ENCODE results near the gene PAQR3. TPM values are rescaled to one million over a fixed set of nuclear protein-coding genes. Genes with fewer than 3 reads are reported as not detected.
"Not testable (repeated sequence)": the region's sequence is repeated elsewhere in the genome, so short reads cannot be mapped to it uniquely, and the experiment has no call there.

The PAQR3 gene
- total and polyA plus RNA-seq, 3 experiments from 2014 or later: 7.4 to 11.8 (median 11.1) TPM

DNA sequence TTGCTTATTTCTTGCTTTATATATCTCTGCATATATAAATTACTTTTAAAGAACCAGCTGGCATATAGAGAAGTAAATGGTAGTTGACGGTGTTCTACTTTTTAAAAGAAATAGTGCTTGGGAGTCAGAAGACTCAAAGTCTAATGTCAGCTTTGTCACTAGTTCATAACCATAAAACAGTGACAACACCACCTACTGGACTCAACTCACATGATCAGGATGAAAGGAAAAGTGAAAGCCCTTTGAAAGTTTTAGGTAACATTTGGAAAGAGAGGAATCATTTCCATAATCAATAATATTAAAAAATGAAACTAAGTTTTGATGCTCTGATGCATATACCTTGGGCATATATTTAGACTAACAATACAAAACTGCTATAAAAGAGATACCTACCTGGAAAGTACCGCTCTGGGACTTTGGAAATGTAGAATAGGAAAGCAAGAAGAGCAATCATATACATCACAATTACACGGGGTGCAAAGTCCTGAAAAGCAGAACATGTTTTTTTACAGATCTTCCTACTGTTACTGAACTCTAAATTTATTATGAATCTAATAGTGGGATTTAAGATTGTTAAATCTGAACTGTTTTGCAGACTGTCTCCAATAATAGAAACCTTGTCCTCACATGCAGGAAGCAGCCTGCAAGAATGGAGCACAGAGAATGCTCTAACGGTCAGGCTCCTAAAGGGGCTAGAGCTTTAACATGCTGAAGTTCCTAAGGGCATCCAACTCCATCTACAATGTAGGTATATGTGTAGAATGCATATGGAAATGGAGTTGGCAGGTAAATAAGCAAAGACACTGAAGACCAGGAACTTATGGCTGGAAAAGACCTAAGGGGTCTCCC, 15.6 kb downstream of the PAQR3 start:
- no peaks in the 10 kb centered on the region for H3K4me1 ChIP-seq (ENCODE audit: insufficient read depth, low read length)
- CTCF ChIA-PET: no interaction called here
- Mint-ChIP-seq H3K9me3 (no peaks in the 10 kb centered on the region), H3K27me3 (no peaks in the 10 kb centered on the region), H3K4me1 (peaks cover 0 to 5% (median 3%) of the 10 kb centered on the region in 3 donors), H3K27ac (no peak overlapping the region), H3K4me3 (no peak overlapping the region), H3K36me3 (peaks cover 8 to 72% (median 25%) of the 10 kb centered on the region in 3 donors)
- no peak overlapping the region for H3K4me3 ChIP-seq (ENCODE audit: low read length)
- POLR2A ChIA-PET: no interaction called here
- peaks cover 11% of the 10 kb centered on the region for H3K36me3 ChIP-seq (ENCODE audit: insufficient read depth, low read length)
- H3K9me3 ChIP-seq (ENCODE audit: low read length): no peaks in the 10 kb centered on the region
- DNase-seq: no peak
- no peak overlapping the region for H3K27ac ChIP-seq (ENCODE audit: low read depth, low read length)
- H3K27me3 ChIP-seq (ENCODE audit: insufficient read depth, low read length, poor library complexity, severe bottlenecking): no peaks in the 10 kb centered on the region

DNA sequence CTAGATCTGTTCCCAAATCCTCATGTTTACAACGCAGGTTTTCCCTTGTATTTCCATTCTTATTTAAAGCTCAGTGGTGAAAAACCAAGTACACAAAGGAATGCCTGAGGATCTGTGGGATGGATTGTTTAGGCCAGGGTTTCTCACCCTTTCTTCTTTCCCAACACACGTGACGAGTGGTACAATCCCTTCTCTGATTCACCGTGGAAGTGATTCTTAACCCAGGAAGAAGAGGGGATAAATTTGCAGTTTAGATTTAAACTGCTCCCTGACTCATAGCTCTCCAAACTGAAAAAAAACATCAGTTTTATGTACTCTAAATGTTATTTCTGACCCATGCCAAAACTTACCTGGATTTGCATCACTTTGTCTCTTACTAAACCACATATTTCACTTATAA, 17.0 kb downstream of the PAQR3 start:
- POLR2A ChIA-PET: no interaction called here
- H3K27ac Mint-ChIP-seq: no peak overlapping the region

DNA sequence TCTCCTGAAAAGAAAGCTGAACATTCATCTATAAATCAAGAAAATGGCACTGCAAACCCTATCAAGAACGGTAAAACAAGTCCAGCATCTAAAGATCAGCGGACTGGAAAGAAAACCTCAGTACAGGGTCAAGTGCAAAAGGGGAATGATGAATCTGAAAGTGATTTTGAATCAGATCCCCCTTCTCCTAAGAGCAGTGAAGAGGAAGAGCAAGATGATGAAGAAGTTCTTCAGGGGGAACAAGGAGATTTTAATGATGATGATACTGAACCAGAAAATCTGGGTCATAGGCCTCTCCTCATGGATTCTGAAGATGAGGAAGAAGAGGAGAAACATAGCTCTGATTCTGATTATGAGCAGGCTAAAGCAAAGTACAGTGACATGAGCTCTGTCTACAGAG, 28.6 kb downstream of the PAQR3 start:
- H3K4me1 Mint-ChIP-seq: no peaks in the 10 kb centered on the region
- H3K9me3 Mint-ChIP-seq: no peaks in the 10 kb centered on the region
- Histone ChIP-seq H3K27me3 (ENCODE audit: insufficient read depth, low read length, poor library complexity, severe bottlenecking) (no peaks in the 10 kb centered on the region), H3K4me1 (ENCODE audit: insufficient read depth, low read length) (no peaks in the 10 kb centered on the region), H3K36me3 (ENCODE audit: insufficient read depth, low read length) (no peaks in the 10 kb centered on the region), H3K27ac (ENCODE audit: low read depth, low read length) (no peak overlapping the region), H3K4me3 (ENCODE audit: low read length) (no peak overlapping the region), H3K9me3 (ENCODE audit: low read length) (no peaks in the 10 kb centered on the region)
- no peak overlapping the region for H3K4me3 Mint-ChIP-seq
- DNase-seq: no peak
- no peaks in the 10 kb centered on the region for H3K27me3 Mint-ChIP-seq
- CTCF ChIA-PET: no interaction called here
- POLR2A ChIA-PET: no interaction called here
- peaks cover 9 to 34% (median 25%) of the 10 kb centered on the region in 3 donors for H3K36me3 Mint-ChIP-seq
- no peak overlapping the region for H3K27ac Mint-ChIP-seq

More for the DNA sequence above, 17.0 kb downstream of the PAQR3 start:
- Histone ChIP-seq H3K27me3 (ENCODE audit: insufficient read depth, low read length, poor library complexity, severe bottlenecking) (no peaks in the 10 kb centered on the region), H3K4me1 (ENCODE audit: insufficient read depth, low read length) (no peaks in the 10 kb centered on the region), H3K36me3 (ENCODE audit: insufficient read depth, low read length) (peaks cover 5% of the 10 kb centered on the region), H3K27ac (ENCODE audit: low read depth, low read length) (no peak overlapping the region), H3K9me3 (ENCODE audit: low read length) (no peaks in the 10 kb centered on the region), H3K4me3 (ENCODE audit: low read length) (no peak overlapping the region)
- no peak for DNase-seq
- CTCF ChIA-PET: no interaction called here
- H3K4me1 Mint-ChIP-seq: peaks cover 0 to 5% (median 3%) of the 10 kb centered on the region in 3 donors
- no peaks in the 10 kb centered on the region for H3K9me3 Mint-ChIP-seq
- H3K36me3 Mint-ChIP-seq: peaks cover 8 to 66% (median 23%) of the 10 kb centered on the region in 3 donors
- no peaks in the 10 kb centered on the region for H3K27me3 Mint-ChIP-seq
- no peak overlapping the region for H3K4me3 Mint-ChIP-seq

DNA sequence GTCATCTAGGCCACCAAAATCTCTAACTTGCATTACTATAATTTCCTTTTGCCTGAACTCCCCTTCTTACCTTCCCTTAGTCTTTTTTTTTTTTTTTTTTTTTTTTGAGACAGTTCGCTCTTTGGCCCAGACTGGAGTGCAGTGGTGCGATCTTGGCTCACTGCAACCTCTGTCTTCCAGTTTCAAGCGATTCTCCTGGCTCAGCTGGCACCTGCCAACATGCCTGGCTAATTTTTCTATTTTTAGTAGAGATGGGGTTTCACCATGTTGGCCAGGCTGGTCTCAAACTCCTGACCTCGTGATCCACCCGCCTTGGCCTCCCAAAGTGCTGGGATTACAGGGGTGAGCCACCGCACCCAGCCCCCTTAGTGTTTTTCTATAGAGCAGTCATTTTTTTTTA, 30.3 kb downstream of the PAQR3 start:
- H3K9me3 ChIP-seq (ENCODE audit: low read length); POLR2A ChIA-PET; H3K27ac Mint-ChIP-seq; CTCF ChIA-PET; H3K27ac ChIP-seq (ENCODE audit: low read depth, low read length); H3K27me3 ChIP-seq (ENCODE audit: insufficient read depth, low read length, poor library complexity, severe bottlenecking); DNase-seq; H3K4me3 ChIP-seq (ENCODE audit: low read length); H3K36me3 ChIP-seq (ENCODE audit: insufficient read depth, low read length); H3K4me1 ChIP-seq (ENCODE audit: insufficient read depth, low read length); H3K4me1 Mint-ChIP-seq; H3K27me3 Mint-ChIP-seq; H3K4me3 Mint-ChIP-seq; H3K9me3 Mint-ChIP-seq: not testable (repeated sequence)
- H3K36me3 Mint-ChIP-seq: peaks cover 9 to 21% (median 21%) of the 10 kb centered on the region in 3 donors

DNA sequence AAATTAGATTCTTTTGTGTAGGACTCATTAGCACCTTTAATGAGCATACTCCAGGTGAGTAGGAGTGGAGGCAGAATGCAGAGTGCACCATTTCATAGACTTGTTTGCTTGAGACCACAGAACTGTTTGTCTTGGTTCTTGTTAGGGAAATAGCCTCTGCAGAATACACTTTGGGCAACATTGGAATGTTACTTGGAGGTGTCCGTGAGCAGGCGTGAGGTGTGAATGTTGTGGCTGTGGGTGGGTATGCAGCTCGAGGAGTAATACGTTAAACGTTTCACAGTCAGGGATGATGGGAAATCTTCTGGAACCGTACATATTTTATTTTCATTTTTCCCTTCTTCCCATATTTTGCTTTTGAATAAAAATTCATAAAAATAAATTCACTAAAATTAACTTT, 31.6 kb downstream of the PAQR3 start:
- POLR2A ChIA-PET: no interaction called here
- no peaks in the 10 kb centered on the region for H3K9me3 Mint-ChIP-seq
- H3K36me3 Mint-ChIP-seq: peaks cover 9 to 20% (median 20%) of the 10 kb centered on the region in 3 donors

DNA sequence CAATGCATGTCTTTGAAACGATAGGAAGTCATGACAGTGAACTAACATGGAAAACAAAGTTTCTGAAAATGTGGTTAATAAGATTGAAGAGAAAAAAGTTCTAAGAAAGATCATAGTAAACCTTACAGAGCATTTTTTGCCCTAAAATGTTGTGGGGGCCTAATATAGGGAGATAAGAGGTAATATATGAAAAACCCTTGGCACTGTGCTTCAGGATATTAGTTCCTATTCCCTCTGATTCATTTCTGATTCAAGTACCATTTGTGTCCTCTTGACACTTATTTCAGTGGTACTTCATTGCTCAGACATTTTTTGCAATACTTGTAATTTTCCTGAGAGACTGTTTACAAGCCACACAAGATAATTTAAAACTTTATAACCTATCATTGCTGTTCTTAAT, 35.1 kb downstream of the PAQR3 start:
- Mint-ChIP-seq H3K9me3 (no peaks in the 10 kb centered on the region), H3K4me3 (no peak overlapping the region), H3K27me3 (no peaks in the 10 kb centered on the region), H3K4me1 (no peaks in the 10 kb centered on the region), H3K27ac (no peak overlapping the region), H3K36me3 (peaks cover 0 to 4% (median 0%) of the 10 kb centered on the region in 3 donors)
- Histone ChIP-seq H3K27me3 (ENCODE audit: insufficient read depth, low read length, poor library complexity, severe bottlenecking) (no peaks in the 10 kb centered on the region), H3K36me3 (ENCODE audit: insufficient read depth, low read length) (no peaks in the 10 kb centered on the region), H3K27ac (ENCODE audit: low read depth, low read length) (no peak overlapping the region), H3K4me1 (ENCODE audit: insufficient read depth, low read length) (no peaks in the 10 kb centered on the region), H3K4me3 (ENCODE audit: low read length) (no peak overlapping the region), H3K9me3 (ENCODE audit: low read length) (no peaks in the 10 kb centered on the region)
- no peak for DNase-seq
- ChIA-PET CTCF (no interaction called here), POLR2A (no interaction called here)

More for the DNA sequence above, 31.6 kb downstream of the PAQR3 start:
- H3K36me3 ChIP-seq (ENCODE audit: insufficient read depth, low read length): no peaks in the 10 kb centered on the region
- H3K27me3 ChIP-seq (ENCODE audit: insufficient read depth, low read length, poor library complexity, severe bottlenecking): no peaks in the 10 kb centered on the region
- H3K4me1 ChIP-seq (ENCODE audit: insufficient read depth, low read length): no peaks in the 10 kb centered on the region
- H3K4me3 ChIP-seq (ENCODE audit: low read length): no peak overlapping the region
- no peaks in the 10 kb centered on the region for H3K9me3 ChIP-seq (ENCODE audit: low read length)
- Mint-ChIP-seq H3K27ac (no peak overlapping the region), H3K27me3 (no peaks in the 10 kb centered on the region), H3K4me3 (no peak overlapping the region), H3K4me1 (no peaks in the 10 kb centered on the region)
- no peak for DNase-seq
- no peak overlapping the region for H3K27ac ChIP-seq (ENCODE audit: low read depth, low read length)
- CTCF ChIA-PET: no interaction called here

DNA sequence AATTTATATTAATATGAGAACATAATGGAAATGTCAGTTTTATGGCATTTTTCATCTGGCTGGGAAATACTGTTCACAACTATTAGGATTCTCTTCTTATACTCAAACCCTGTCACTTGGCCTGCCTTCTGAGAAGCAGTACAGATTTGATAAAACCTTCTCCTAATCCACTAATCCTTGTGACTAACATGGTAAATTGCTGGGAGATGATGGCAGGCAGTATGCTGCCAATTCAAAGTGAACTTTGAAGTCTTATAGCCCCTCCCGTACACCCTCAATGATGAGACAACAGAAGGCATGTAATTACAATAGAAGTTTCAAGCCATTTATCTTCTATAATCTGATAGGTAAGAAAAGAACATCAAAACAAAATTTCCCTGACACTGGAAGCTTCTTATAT, 36.9 kb downstream of the PAQR3 start:
- no peaks in the 10 kb centered on the region for H3K9me3 Mint-ChIP-seq
- H3K4me1 ChIP-seq (ENCODE audit: insufficient read depth, low read length): no peaks in the 10 kb centered on the region
- H3K27me3 Mint-ChIP-seq: no peaks in the 10 kb centered on the region
- H3K36me3 Mint-ChIP-seq: peaks cover 0 to 2% (median 0%) of the 10 kb centered on the region in 3 donors
- DNase-seq: no peak
- no peak overlapping the region for H3K27ac ChIP-seq (ENCODE audit: low read depth, low read length)
- H3K4me3 Mint-ChIP-seq: no peak overlapping the region
- CTCF ChIA-PET: no interaction called here
- H3K36me3 ChIP-seq (ENCODE audit: insufficient read depth, low read length): no peaks in the 10 kb centered on the region
- POLR2A ChIA-PET: no interaction called here
- no peak overlapping the region for H3K27ac Mint-ChIP-seq
- H3K9me3 ChIP-seq (ENCODE audit: low read length): no peaks in the 10 kb centered on the region
- no peaks in the 10 kb centered on the region for H3K27me3 ChIP-seq (ENCODE audit: insufficient read depth, low read length, poor library complexity, severe bottlenecking)
- no peak overlapping the region for H3K4me3 ChIP-seq (ENCODE audit: low read length)
- no peaks in the 10 kb centered on the region for H3K4me1 Mint-ChIP-seq

DNA sequence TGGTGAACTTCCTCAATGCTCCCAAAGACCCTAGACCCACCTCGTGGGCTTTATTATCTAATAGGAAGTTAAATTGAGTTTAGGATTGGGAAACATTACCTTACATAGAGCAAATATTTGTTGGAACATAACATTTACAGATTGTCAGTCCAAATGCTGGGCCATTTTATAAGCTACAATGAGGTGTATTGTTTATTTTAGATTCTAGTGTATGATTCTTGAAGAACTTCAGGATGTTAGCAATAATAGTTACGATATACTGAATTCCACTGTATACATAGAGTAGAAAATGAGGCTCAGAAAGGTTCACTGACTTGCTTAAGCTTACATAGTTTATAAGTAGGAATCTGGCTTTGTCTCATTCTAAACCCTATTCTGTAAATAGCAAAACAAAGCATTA, 37.4 kb downstream of the PAQR3 start:
- Mint-ChIP-seq H3K27ac (no peak overlapping the region), H3K4me1 (no peaks in the 10 kb centered on the region), H3K36me3 (peaks cover 0 to 2% (median 0%) of the 10 kb centered on the region in 3 donors), H3K4me3 (no peak overlapping the region), H3K27me3 (no peaks in the 10 kb centered on the region), H3K9me3 (no peaks in the 10 kb centered on the region)
- H3K36me3 ChIP-seq (ENCODE audit: insufficient read depth, low read length): no peaks in the 10 kb centered on the region
- H3K4me3 ChIP-seq (ENCODE audit: low read length): no peak overlapping the region
- no peak overlapping the region for H3K27ac ChIP-seq (ENCODE audit: low read depth, low read length)
- ChIA-PET POLR2A (no interaction called here), CTCF (no interaction called here)
- H3K27me3 ChIP-seq (ENCODE audit: insufficient read depth, low read length, poor library complexity, severe bottlenecking): no peaks in the 10 kb centered on the region
- H3K4me1 ChIP-seq (ENCODE audit: insufficient read depth, low read length): no peaks in the 10 kb centered on the region
- H3K9me3 ChIP-seq (ENCODE audit: low read length): no peaks in the 10 kb centered on the region
- no peak for DNase-seq
